ENCODE results near the gene DTNBP1.

The DTNBP1 gene

GRCh38 chr6:15557174-15557573 lies 105.7 kb downstream of the DTNBP1 start:
- ATAC-seq (replicated peaks) (no peak), DNase-seq (no peak)
- no peak overlapping the region for H3K4me3 Mint-ChIP-seq
- peaks cover 15 to 19% of the 10 kb centered on the region in 2 donors for H3K36me3 Mint-ChIP-seq
- H3K9me3 Mint-ChIP-seq, result peaks cover 0 to 4% of the 10 kb centered on the region in 2 donors
- H3K27me3 Mint-ChIP-seq, result no peaks in the 10 kb centered on the region
- H3K27ac Mint-ChIP-seq, result no peak overlapping the region
- peaks cover 35 to 64% of the 10 kb centered on the region in 2 donors for H3K4me1 Mint-ChIP-seq

- Mint-ChIP-seq H3K36me3 (peaks cover 15 to 22% of the 10 kb centered on the region in 2 donors), H3K9me3 (peaks cover 0 to 4% of the 10 kb centered on the region in 2 donors), H3K4me3 (no peak overlapping the region), H3K27ac (peak overlapping the region; percentile 63), H3K27me3 (no peaks in the 10 kb centered on the region), H3K4me1 (peaks cover 39 to 64% of the 10 kb centered on the region in 2 donors)
- ATAC-seq (replicated peaks) (no peak), DNase-seq (no peak)
Observed at GRCh38 chr6:15556711-15557110, 106.1 kb downstream of the DTNBP1 start.

GRCh38 chr6:15555101-15556038 lies 107.5 kb downstream of the DTNBP1 start:
- peaks cover 17 to 31% of the 10 kb centered on the region in 2 donors for H3K36me3 Mint-ChIP-seq
- H3K4me3 Mint-ChIP-seq, result no peak overlapping the region
- no peaks in the 10 kb centered on the region for H3K27me3 Mint-ChIP-seq
- ATAC-seq (replicated peaks) (no peak), DNase-seq (no peak)
- H3K9me3 Mint-ChIP-seq, result peaks cover 0 to 4% of the 10 kb centered on the region in 2 donors
- H3K4me1 Mint-ChIP-seq, result peaks cover 51 to 69% of the 10 kb centered on the region in 2 donors
- peak overlapping the region; percentile 20 for H3K27ac Mint-ChIP-seq

- ATAC-seq (replicated peaks) (no peak), DNase-seq (no peak)
- H3K27me3 Mint-ChIP-seq, result no peaks in the 10 kb centered on the region
- H3K9me3 Mint-ChIP-seq, result peaks cover 0 to 4% of the 10 kb centered on the region in 2 donors
- no peak overlapping the region for H3K27ac Mint-ChIP-seq
- H3K4me1 Mint-ChIP-seq, result peaks cover 51 to 69% of the 10 kb centered on the region in 2 donors
- no peak overlapping the region for H3K4me3 Mint-ChIP-seq
- H3K36me3 Mint-ChIP-seq, result peaks cover 17 to 30% of the 10 kb centered on the region in 2 donors
Observed at GRCh38 chr6:15554728-15555100, 108.1 kb downstream of the DTNBP1 start.

- Mint-ChIP-seq H3K4me1 (peaks cover 53 to 72% of the 10 kb centered on the region in 2 donors), H3K27ac (peak overlapping the region; percentile 7)
Observed at GRCh38 chr6:15553736-15554294, 109.0 kb downstream of the DTNBP1 start.

GRCh38 chr6:15553031-15553430 lies 109.8 kb downstream of the DTNBP1 start:
- no peak for DNase-seq
- Mint-ChIP-seq H3K9me3 (peaks cover 0 to 4% of the 10 kb centered on the region in 2 donors), H3K4me3 (no peak overlapping the region), H3K27me3 (no peaks in the 10 kb centered on the region), H3K36me3 (peaks cover 17 to 27% of the 10 kb centered on the region in 2 donors), H3K27ac (no peak overlapping the region), H3K4me1 (peaks cover 55 to 72% of the 10 kb centered on the region in 2 donors)
- no peak for ATAC-seq (replicated peaks)

More at GRCh38 chr6:15553736-15554294, 109.0 kb downstream of the DTNBP1 start:
- ATAC-seq (replicated peaks) (no peak), DNase-seq (no peak)
- Mint-ChIP-seq H3K36me3 (peaks cover 17 to 28% of the 10 kb centered on the region in 2 donors), H3K4me3 (no peak overlapping the region), H3K27me3 (no peaks in the 10 kb centered on the region), H3K9me3 (peaks cover 0 to 4% of the 10 kb centered on the region in 2 donors)

GRCh38 chr6:15551798-15552197 lies 111.0 kb downstream of the DTNBP1 start:
- H3K4me1 Mint-ChIP-seq, result peaks cover 52 to 74% of the 10 kb centered on the region in 2 donors
- H3K4me3 Mint-ChIP-seq, result peak overlapping the region in 1 of 2 donors; percentile 26
- no peaks in the 10 kb centered on the region for H3K27me3 Mint-ChIP-seq
- DNase-seq (no peak), ATAC-seq (replicated peaks) (peak; percentile 76 to 82)
- H3K9me3 Mint-ChIP-seq, result peaks cover 0 to 4% of the 10 kb centered on the region in 2 donors
- peak overlapping the region; percentile 1 for H3K27ac Mint-ChIP-seq
- peaks cover 14 to 27% of the 10 kb centered on the region in 2 donors for H3K36me3 Mint-ChIP-seq

GRCh38 chr6:15551262-15551661 lies 111.6 kb downstream of the DTNBP1 start:
- Mint-ChIP-seq H3K4me3 (peak overlapping the region in 1 of 2 donors; percentile 26), H3K9me3 (peaks cover 0 to 2% of the 10 kb centered on the region in 2 donors), H3K27ac (peak overlapping the region; percentile 1), H3K4me1 (peaks cover 47 to 72% of the 10 kb centered on the region in 2 donors), H3K36me3 (peaks cover 12 to 25% of the 10 kb centered on the region in 2 donors), H3K27me3 (no peaks in the 10 kb centered on the region)
- ATAC-seq (replicated peaks) (no peak), DNase-seq (no peak)

- Mint-ChIP-seq H3K27me3 (no peaks in the 10 kb centered on the region), H3K36me3 (peaks cover 12 to 26% of the 10 kb centered on the region in 2 donors), H3K9me3 (peaks cover 0 to 2% of the 10 kb centered on the region in 2 donors), H3K27ac (no peak overlapping the region), H3K4me1 (peaks cover 44 to 68% of the 10 kb centered on the region in 2 donors), H3K4me3 (peak overlapping the region in 1 of 2 donors; percentile 20)
- ATAC-seq (replicated peaks), result no peak
- DNase-seq, result no peak
Observed at GRCh38 chr6:15550546-15551123, 112.2 kb downstream of the DTNBP1 start.

GRCh38 chr6:15549371-15549770 lies 113.5 kb downstream of the DTNBP1 start:
- Mint-ChIP-seq H3K4me3 (no peak overlapping the region), H3K4me1 (peaks cover 34 to 56% of the 10 kb centered on the region in 2 donors), H3K27me3 (no peaks in the 10 kb centered on the region), H3K27ac (peak overlapping the region; percentile 76), H3K9me3 (peaks cover 0 to under 1% of the 10 kb centered on the region in 2 donors), H3K36me3 (peaks cover 13 to 31% of the 10 kb centered on the region in 2 donors)
- ATAC-seq (replicated peaks), result peak; percentile 64 to 80
- no peak for DNase-seq

GRCh38 chr6:15547400-15547799 lies 115.4 kb downstream of the DTNBP1 start:
- Mint-ChIP-seq H3K27me3 (no peaks in the 10 kb centered on the region), H3K36me3 (peaks cover 21 to 40% of the 10 kb centered on the region in 2 donors), H3K4me1 (peaks cover 26 to 47% of the 10 kb centered on the region in 2 donors), H3K9me3 (peaks cover 4 to 8% of the 10 kb centered on the region in 2 donors), H3K4me3 (no peak overlapping the region), H3K27ac (no peak overlapping the region)
- DNase-seq (no peak), ATAC-seq (replicated peaks) (no peak)

- no peak overlapping the region for H3K27ac Mint-ChIP-seq
- peaks cover 20 to 41% of the 10 kb centered on the region in 2 donors for H3K4me1 Mint-ChIP-seq
- H3K36me3 Mint-ChIP-seq, result peaks cover 21 to 36% of the 10 kb centered on the region in 2 donors
- no peaks in the 10 kb centered on the region for H3K27me3 Mint-ChIP-seq
- ATAC-seq (replicated peaks) (no peak), DNase-seq (no peak)
- H3K9me3 Mint-ChIP-seq, result peaks cover 4 to 8% of the 10 kb centered on the region in 2 donors
- H3K4me3 Mint-ChIP-seq, result no peak overlapping the region
Observed at GRCh38 chr6:15546591-15546990, 116.2 kb downstream of the DTNBP1 start.

- no peak for DNase-seq
- H3K4me3 Mint-ChIP-seq, result no peak overlapping the region
Observed at GRCh38 chr6:15544321-15544900, 118.4 kb downstream of the DTNBP1 start.

More at GRCh38 chr6:15544321-15544900, 118.4 kb downstream of the DTNBP1 start:
- peaks cover 24 to 27% of the 10 kb centered on the region in 2 donors for H3K36me3 Mint-ChIP-seq
- no peak overlapping the region for H3K27ac Mint-ChIP-seq
- ATAC-seq (replicated peaks), result no peak
- H3K27me3 Mint-ChIP-seq, result no peaks in the 10 kb centered on the region
- H3K9me3 Mint-ChIP-seq, result peaks cover 4 to 8% of the 10 kb centered on the region in 2 donors
- peaks cover 21 to 45% of the 10 kb centered on the region in 2 donors for H3K4me1 Mint-ChIP-seq
